Measurements from ENCODE around the gene PPIL6.

DNA sequence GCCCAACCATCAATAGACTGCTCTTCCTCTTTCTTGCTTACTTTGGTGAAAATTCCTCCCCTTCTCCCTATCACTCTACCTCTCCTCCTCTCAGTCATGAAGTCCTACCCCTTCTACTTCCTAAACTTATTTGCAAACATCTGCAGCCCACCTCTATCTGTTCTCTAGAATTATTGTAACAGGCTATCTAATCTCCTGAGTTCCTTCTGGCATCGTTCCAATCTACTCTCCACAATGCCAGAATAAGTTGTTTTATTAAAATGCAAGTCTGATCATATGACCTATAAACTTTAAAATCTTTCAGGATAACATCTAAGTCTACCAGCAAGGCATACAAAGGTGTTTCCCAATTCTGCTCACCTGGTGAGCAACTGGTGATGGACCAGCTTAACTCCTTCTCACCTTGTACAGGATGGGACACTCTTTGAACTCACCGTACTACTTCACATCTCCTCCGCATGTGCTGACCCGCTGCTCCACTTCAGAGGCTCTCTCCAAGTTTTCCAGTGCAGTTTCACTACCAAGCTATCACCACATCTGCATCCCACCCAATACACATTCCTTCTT is 66.0 kb downstream of the PPIL6 start:
- TF ChIP-seq HDAC2 (IDR thresholded peaks at IDR 0.05) (no peak), RFX5 (IDR thresholded peaks at IDR 0.05) (no peak), POLR2AphosphoS2 (conservative IDR thresholded peaks at IDR 0.05; ENCODE audit: low read length) (no peak), BHLHE40 (IDR thresholded peaks at IDR 0.05; ENCODE audit: low read depth, low read length) (no peak), SMC3 (IDR thresholded peaks at IDR 0.05) (no peak)

All from A549 (cell line).